ENCODE data around the gene LUC7L2. TPM values are rescaled to one million over a fixed set of nuclear protein-coding genes. Genes with fewer than 3 reads are reported as not detected.
"Not testable (repeated sequence)": the region's sequence is repeated elsewhere in the genome, so short reads cannot be mapped to it uniquely, and the experiment has no call there.

LUC7L2 gene
- total RNA-seq, 3 donors from 2014 or later, result 77.3 to 108 (median 89.8) TPM

- no peak for TF ChIP-seq CTCF (IDR thresholded peaks at IDR 0.05)
- TF ChIP-seq POLR2A (IDR thresholded peaks at IDR 0.05), result peak; percentile 79
- TF ChIP-seq POLR2AphosphoS5 (IDR thresholded peaks at IDR 0.05), result peak in 1 of 3 donors; percentile 5
- Histone ChIP-seq H3K27ac (peak overlapping the region; percentile 100), H3K4me1 (peaks cover 3 to 7% of the 10 kb centered on the region in 2 donors), H3K9me3 (no peaks in the 10 kb centered on the region), H3K27me3 (no peaks in the 10 kb centered on the region), H3K36me3 (no peaks in the 10 kb centered on the region), H3K4me3 (peak overlapping the region; percentile 92 to 97 (median 93))
- intact Hi-C loops (cut with DNase I; ENCODE audit: low total_unique reads), result loop anchor here (5.0 kb wide), 1 partner anchor 1340 kb away; the partner anchor contains the start of gene CREB3L2
- DNase-seq (ENCODE audit: low spot score in 2 of 2), result no peak
Observed at GRCh38 chr7:139341776-139342226, 17.9 kb upstream of the LUC7L2 start.

DNA sequence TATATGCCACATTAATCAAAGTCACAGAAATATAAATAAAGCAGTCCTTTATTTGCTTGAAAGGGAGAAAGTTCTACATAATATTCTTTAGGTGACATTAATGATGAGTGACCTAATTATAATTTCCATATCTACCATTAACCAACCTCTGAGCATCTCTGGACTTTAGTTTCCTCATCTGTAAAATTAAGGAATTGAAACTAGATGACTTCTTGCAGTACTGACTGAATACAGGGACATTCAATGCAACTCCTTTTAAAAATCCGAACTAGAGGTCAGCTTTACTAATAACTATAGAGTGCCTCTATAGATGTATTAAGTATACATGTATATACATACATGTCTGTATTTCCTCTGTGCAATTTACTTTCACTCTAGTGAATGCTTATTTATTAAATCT is 14.7 kb upstream of the LUC7L2 start:
- intact Hi-C loops (cut with DNase I; ENCODE audit: low total_unique reads), result no loop called here

GRCh38 chr7:139351027-139351426 is 8.7 kb upstream of the LUC7L2 start:
- no peak overlapping the region for H3K4me3 ChIP-seq
- no peaks in the 10 kb centered on the region for H3K36me3 ChIP-seq
- intact Hi-C loops (cut with DNase I; ENCODE audit: low total_unique reads), result no loop called here
- no peak overlapping the region for H3K27ac ChIP-seq
- no peaks in the 10 kb centered on the region for H3K9me3 ChIP-seq
- no peak for TF ChIP-seq POLR2A (IDR thresholded peaks at IDR 0.05)
- TF ChIP-seq CTCF (IDR thresholded peaks at IDR 0.05), result no peak
- no peak for DNase-seq (ENCODE audit: low spot score in 2 of 2)
- no peaks in the 10 kb centered on the region for H3K4me1 ChIP-seq
- H3K27me3 ChIP-seq, result no peaks in the 10 kb centered on the region

More for the DNA sequence above, 14.7 kb upstream of the LUC7L2 start:
- no peaks in the 10 kb centered on the region for H3K9me3 ChIP-seq
- no peak overlapping the region for H3K27ac ChIP-seq
- no peak for DNase-seq (ENCODE audit: low spot score in 2 of 2)
- no peaks in the 10 kb centered on the region for H3K27me3 ChIP-seq
- TF ChIP-seq CTCF (IDR thresholded peaks at IDR 0.05) (no peak), POLR2A (IDR thresholded peaks at IDR 0.05) (no peak), POLR2AphosphoS5 (IDR thresholded peaks at IDR 0.05) (no peak)
- H3K4me3 ChIP-seq, result no peak overlapping the region
- H3K4me1 ChIP-seq, result peaks cover 3 to 7% of the 10 kb centered on the region in 2 donors
- H3K36me3 ChIP-seq, result no peaks in the 10 kb centered on the region

DNA sequence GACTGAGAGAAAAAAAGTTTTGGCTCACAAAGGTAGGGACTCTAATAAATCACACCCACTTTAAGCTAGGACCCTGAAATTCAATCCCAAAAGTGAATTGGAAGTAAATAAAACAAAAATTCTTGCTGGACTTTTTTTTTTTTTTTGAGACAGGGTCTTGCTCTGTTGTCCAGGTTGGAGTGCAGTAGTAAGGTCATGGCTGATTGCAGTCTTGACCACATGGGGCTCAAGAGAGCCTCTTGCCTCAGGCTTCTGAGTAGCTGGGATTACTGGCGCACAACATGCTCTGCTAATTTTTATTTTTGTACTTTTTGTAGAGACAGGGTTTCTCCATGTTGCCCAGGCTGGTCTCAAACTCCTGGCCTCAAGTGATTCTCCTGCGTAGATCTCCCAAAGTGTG is 5.0 kb upstream of the LUC7L2 start:
- TF ChIP-seq POLR2AphosphoS5 (IDR thresholded peaks at IDR 0.05), result no peak
- no peak for TF ChIP-seq CTCF (IDR thresholded peaks at IDR 0.05)
- TF ChIP-seq POLR2A (IDR thresholded peaks at IDR 0.05), result no peak
- H3K27ac ChIP-seq, result no peak overlapping the region
- intact Hi-C loops (cut with DNase I; ENCODE audit: low total_unique reads), result no loop called here
- H3K9me3 ChIP-seq, result no peaks in the 10 kb centered on the region
- no peaks in the 10 kb centered on the region for H3K27me3 ChIP-seq
- H3K36me3 ChIP-seq, result no peaks in the 10 kb centered on the region
- no peaks in the 10 kb centered on the region for H3K4me1 ChIP-seq
- H3K4me3 ChIP-seq, result no peak overlapping the region
- DNase-seq (ENCODE audit: low spot score in 2 of 2), result no peak

DNA sequence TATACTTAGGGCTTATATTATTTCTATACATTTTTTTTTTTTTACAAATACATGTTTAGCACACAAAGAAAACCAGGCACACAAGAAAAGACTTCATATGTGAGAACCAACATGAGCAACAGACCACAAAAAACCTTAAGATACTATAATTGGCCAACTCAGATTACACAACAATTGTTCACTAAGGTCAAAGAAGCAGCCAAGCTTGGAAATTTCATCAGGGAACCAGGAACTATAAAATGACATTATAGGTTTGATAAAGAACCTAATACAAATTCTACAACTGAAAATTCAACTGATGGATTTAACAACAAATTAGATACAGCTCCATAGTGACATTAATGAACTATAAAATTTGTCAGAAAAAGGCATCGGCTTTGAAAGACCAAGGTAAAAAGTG is 4.4 kb upstream of the LUC7L2 start:
- Histone ChIP-seq H3K4me1 (no peaks in the 10 kb centered on the region), H3K4me3 (no peak overlapping the region), H3K27ac (no peak overlapping the region), H3K27me3 (no peaks in the 10 kb centered on the region), H3K36me3 (no peaks in the 10 kb centered on the region), H3K9me3 (no peaks in the 10 kb centered on the region)
- intact Hi-C loops (cut with DNase I; ENCODE audit: low total_unique reads), result no loop called here
- DNase-seq (ENCODE audit: low spot score in 2 of 2), result no peak
- TF ChIP-seq CTCF (IDR thresholded peaks at IDR 0.05) (no peak), POLR2A (IDR thresholded peaks at IDR 0.05) (no peak), POLR2AphosphoS5 (IDR thresholded peaks at IDR 0.05) (no peak)

DNA sequence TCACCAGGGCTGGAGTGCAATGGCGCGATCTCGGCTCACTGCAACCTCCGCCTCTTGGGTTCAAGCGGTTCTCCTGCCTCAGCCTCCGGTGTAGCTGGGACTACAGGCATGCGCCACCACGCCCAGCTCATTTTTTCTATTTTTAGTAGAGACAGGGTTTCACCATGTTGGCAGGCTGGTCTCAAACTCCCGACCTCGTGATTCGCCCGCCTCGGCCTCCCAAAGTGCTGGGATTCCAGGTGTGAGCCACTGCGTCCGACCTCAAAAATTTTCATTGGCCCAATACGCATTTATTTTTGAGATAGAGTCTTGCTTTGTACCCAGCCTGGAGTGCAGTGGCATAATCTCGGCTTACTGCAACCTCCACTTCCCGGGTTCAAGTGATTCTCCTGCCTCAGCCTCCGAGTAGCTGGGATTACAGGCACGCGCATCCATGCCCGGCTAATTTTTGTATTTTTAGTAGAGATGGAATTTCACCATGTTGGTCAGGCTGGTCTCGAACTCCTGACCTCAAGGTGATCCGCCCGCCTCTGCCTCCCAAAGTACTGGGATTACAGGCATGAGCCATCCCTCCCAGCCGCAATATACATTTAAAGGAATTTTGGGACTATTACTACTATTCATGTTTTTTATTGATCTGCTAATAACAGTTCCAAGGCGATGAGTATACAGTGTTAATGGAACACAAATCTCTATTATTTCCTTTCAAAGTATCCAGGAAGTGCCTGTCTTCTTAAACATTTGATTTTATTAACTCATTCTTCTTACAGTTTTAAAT is 1.8 kb upstream of the LUC7L2 start:
- H3K4me3 ChIP-seq, result peak overlapping the region in 2 of 3 donors; percentile 74 to 95
- H3K4me1 ChIP-seq; H3K36me3 ChIP-seq; DNase-seq (ENCODE audit: low spot score in 2 of 2); H3K27me3 ChIP-seq; H3K9me3 ChIP-seq; intact Hi-C loops (cut with DNase I; ENCODE audit: low total_unique reads): not testable (repeated sequence)
- H3K27ac ChIP-seq, result peak overlapping the region; percentile 98 to 100

All from breast epithelium (tissue), 4 donors.